Thoracic aorta (tissue), 2 donors: ENCODE results near the gene MAML3. TPM values are rescaled to one million over a fixed set of nuclear protein-coding genes. Genes with fewer than 3 reads are reported as not detected.

ENCODE experiments used
- ATAC-seq: fragments of 150-250 bp; one replicate; pipeline ENCODE4 v1.8.0; 2017; ENCODE audit warnings: low read depth; ENCODE audit not compliant: insufficient number of reproducible peaks, low FRiP score
- DNase-seq: peaks from one replicate; pipeline ENCODE4 v3.0.0-alpha.2; 2020; ENCODE audit warnings: low spot score
- H3K27ac ChIP-seq, 2 donors: fragments of 200-600 bp; sonication (generic); 1 replicate in 1 of 2; 2 replicates in 1 of 2; pipeline ENCODE4 v1.5.1; 2016; ENCODE audit warnings: mild to moderate bottlenecking in 2 of 2, moderate library complexity in 2 of 2
- H3K27me3 ChIP-seq: fragments of 200-600 bp; sonication (generic); replicated peaks from 2 replicates; pipeline ENCODE4 v1.6.0; 2016; ENCODE audit warnings: mild to moderate bottlenecking; ENCODE audit not compliant: insufficient read depth
- H3K36me3 ChIP-seq: fragments of 200-600 bp; sonication (generic); one replicate; pipeline ENCODE4 v1.5.1; 2016
- H3K4me1 ChIP-seq, 2 donors: fragments of 200-600 bp; sonication (generic); 1 replicate in 1 of 2; 2 replicates in 1 of 2; pipeline versions ENCODE4 v1.5.1 to v1.6.0; 2016; ENCODE audit warnings: low read depth in 2 of 2, mild to moderate bottlenecking in 1 of 2; ENCODE audit not compliant: control insufficient read depth in 1 of 2
- H3K4me3 ChIP-seq: fragments of 200-600 bp; sonication (generic); 2 replicates; pipeline ENCODE4 v1.5.1; 2016; ENCODE audit warnings: mild to moderate bottlenecking
- H3K9me3 ChIP-seq: fragments of 200-600 bp; sonication (generic); 2 replicates; pipeline ENCODE4 v1.5.1; 2016
- total RNA-seq, 2 donors: library from RNA; depleted of rRNA; stranded (reverse); fragments of >200 nt; gene quantifications; one replicate each; pipeline versions ENCODE4 v1.1.0 to v1.2.3, GENCODE V29; 2016
- TF ChIP-seq, protein P1 (sequence below): fragments of 200-600 bp; sonication (generic); IDR thresholded peaks from one replicate; pipeline ENCODE4 v1.5.1; 2019; ENCODE audit warnings: antibody characterized with exemption

The MAML3 gene
- total RNA-seq, 2 donors from 2014 or later: 7.3 to 14.1 TPM

DNA sequence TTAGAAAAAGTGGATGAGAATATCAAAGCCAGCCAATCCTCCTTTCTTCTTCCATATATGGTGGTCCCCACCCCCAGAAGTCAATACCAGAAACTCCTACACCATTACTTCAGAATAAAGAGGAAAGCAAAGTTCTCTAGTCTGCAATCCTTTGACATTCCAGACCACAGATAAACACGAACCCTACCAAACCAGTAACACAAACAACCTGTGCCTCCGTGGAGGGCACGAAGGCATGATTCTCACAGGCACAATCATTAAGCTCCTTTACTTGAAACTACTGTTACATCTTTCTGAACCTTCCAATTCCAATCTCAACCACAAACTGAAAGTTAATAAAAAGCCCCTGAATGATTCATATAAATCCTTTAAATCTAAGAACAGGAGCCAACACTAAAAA is 16.3 kb downstream of the MAML3 start:
- Histone ChIP-seq H3K36me3 (no peaks in the 10 kb centered on the region), H3K9me3 (no peaks in the 10 kb centered on the region), H3K4me3 (no peak overlapping the region), H3K4me1 (no peaks in the 10 kb centered on the region), H3K27ac (no peak overlapping the region), H3K27me3 (no peaks in the 10 kb centered on the region)
- no peak for ATAC-seq
- DNase-seq: no peak
- TF ChIP-seq, protein P1, sequence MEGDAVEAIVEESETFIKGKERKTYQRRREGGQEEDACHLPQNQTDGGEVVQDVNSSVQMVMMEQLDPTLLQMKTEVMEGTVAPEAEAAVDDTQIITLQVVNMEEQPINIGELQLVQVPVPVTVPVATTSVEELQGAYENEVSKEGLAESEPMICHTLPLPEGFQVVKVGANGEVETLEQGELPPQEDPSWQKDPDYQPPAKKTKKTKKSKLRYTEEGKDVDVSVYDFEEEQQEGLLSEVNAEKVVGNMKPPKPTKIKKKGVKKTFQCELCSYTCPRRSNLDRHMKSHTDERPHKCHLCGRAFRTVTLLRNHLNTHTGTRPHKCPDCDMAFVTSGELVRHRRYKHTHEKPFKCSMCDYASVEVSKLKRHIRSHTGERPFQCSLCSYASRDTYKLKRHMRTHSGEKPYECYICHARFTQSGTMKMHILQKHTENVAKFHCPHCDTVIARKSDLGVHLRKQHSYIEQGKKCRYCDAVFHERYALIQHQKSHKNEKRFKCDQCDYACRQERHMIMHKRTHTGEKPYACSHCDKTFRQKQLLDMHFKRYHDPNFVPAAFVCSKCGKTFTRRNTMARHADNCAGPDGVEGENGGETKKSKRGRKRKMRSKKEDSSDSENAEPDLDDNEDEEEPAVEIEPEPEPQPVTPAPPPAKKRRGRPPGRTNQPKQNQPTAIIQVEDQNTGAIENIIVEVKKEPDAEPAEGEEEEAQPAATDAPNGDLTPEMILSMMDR: no peak

DNA sequence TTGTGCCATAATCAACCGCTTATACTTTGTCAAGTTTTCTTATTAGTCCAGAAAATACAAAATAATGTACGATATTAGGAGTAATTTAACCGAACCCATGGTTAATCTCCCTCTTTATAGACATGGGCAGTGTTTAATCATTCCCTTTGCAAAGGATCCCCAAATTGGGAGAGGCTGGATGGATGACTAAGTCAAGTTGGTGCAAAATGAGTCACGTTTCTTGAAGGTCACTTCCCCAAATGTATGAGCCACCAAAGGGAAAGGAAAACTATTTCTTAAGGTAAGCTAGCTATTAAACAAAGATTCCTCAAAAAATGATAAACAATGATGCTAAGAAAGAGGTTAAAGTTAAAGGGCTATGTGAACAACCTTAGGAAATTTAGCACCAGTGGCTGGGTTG is 17.5 kb downstream of the MAML3 start:
- Histone ChIP-seq H3K27me3 (no peaks in the 10 kb centered on the region), H3K36me3 (no peaks in the 10 kb centered on the region), H3K9me3 (no peaks in the 10 kb centered on the region), H3K4me1 (no peaks in the 10 kb centered on the region), H3K4me3 (no peak overlapping the region), H3K27ac (no peak overlapping the region)
- TF ChIP-seq, protein P1: no peak
- DNase-seq (no peak), ATAC-seq (no peak)

DNA sequence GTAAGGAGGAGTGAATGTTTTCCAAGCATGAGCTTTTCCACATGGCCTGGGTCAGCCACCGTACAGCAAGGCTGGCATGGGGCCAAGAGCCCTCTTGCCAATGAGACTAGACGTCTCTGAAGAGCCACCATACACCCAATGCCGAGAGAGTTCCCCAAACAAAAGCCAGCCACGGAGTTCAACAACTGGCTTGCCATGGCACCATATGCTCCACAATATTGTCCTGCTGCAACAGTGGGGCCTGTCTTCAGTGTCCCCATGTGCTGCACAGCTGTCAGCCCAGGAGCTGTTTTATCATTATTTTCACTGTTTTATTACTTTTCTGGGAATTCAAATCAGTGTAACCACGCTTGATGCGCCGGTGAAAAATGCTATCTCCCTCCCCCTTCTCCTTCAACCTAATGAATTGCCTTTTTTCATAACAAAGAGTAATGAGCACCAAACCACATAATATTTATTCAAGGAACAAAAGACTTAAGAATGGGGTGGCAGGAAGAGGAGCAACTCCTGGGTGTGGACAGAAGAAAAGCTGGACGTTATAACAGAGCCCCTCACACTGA is 18.4 kb downstream of the MAML3 start:
- Histone ChIP-seq H3K4me1 (no peaks in the 10 kb centered on the region), H3K27ac (no peak overlapping the region), H3K4me3 (no peak overlapping the region), H3K36me3 (no peaks in the 10 kb centered on the region), H3K9me3 (no peaks in the 10 kb centered on the region), H3K27me3 (no peaks in the 10 kb centered on the region)
- DNase-seq (peak; percentile 13), ATAC-seq (no peak)
- TF ChIP-seq, protein P1: no peak

DNA sequence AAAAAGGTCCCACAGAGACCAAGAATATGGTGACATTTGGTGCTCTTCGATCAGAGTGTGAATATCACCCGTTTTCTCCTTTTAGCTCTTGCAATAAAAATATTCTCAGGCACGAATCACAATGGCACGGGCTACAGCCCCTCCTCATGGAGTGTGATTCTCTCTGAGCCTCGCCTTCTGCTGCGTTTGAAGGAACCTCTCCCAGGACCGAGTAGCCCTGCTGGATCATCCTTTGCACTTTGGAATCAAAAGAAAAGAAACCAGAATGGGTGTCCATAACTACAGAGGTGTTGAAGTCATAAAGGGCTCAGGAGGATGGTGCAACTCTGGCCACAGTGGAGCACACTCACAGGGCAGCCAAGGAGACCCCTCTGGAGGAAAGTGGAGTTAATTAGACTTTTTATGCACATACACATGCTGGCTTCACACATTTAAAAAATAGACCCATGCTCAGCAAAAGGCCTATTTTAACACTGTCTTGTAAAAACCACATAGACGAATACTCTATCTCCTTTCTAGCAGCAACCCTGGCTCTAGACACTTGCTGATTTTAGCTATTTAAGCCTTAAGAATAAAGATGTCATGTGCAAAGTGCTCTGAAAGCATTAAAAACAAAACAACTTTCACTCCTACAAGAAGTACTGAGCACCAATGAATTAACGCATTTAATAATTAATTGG is 19.1 kb downstream of the MAML3 start:
- Histone ChIP-seq H3K36me3 (no peaks in the 10 kb centered on the region), H3K27me3 (no peaks in the 10 kb centered on the region), H3K4me1 (no peaks in the 10 kb centered on the region), H3K9me3 (no peaks in the 10 kb centered on the region), H3K4me3 (no peak overlapping the region), H3K27ac (no peak overlapping the region)
- TF ChIP-seq, protein P1: no peak
- DNase-seq: no peak
- ATAC-seq: no peak

DNA sequence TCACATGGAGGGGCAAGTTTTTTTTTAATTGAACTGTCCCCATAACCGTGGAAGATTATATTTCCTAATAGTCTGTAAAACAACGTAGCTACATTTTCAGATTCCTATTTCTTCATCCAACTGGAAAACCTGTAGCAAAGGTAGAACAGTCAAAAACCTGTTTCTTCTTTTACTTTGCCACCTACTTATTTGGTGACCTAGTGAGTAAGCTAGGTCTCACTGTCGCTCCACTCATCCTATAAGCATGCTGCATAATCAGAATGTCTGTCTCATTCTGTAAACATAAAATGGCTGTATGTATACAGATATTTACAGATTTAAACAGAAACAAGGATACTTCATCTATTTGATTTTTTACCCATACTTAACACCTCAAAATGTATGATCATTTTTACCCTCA is 20.4 kb downstream of the MAML3 start:
- Histone ChIP-seq H3K27ac (no peak overlapping the region), H3K4me1 (no peaks in the 10 kb centered on the region), H3K4me3 (no peak overlapping the region), H3K9me3 (no peaks in the 10 kb centered on the region), H3K27me3 (no peaks in the 10 kb centered on the region), H3K36me3 (no peaks in the 10 kb centered on the region)
- ATAC-seq (no peak), DNase-seq (no peak)
- TF ChIP-seq, protein P1: no peak
